ENCODE measurements around the gene PLCH1. TPM values are rescaled to one million over a fixed set of nuclear protein-coding genes. Genes with fewer than 3 reads are reported as not detected.

Gene PLCH1
- total RNA-seq, 1 donor from 2014 or later = 20.9 TPM

DNA sequence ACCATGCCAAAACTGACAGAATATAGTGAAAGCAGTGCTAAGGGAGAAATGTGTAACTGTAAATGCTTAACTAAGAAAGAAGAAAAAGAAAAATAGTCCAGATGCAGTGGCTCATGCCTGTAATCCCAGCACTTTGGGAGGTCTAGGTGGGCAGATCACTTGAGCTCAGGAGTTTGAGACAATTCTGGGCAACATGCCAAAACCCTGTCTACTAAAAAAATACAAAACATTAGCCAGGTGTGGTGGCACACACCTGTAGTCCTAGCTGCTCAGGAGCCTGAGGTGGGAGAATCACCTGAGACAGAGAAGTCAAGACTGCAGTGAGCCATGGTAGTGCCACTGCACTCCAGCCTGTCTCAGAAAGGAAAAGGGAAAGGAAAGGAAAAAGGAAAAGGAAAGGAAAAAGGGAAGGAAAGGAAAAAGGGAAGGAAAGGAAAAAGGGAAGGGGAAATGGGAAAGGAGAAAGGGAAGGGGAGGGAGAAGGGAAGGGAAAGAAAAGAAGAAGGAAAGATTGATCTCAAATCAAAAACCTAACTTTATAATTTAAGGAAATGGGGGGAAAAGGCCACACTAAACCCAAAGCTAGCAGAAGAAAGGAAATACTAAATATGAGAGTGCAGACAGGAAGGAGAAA is 40.9 kb upstream of the PLCH1 start:
- Mint-ChIP-seq H3K27ac (ENCODE audit: unreplicated experiment) (peak overlapping the region; percentile 61), H3K9me3 (ENCODE audit: unreplicated experiment) (no peaks in the 10 kb centered on the region), H3K4me1 (ENCODE audit: unreplicated experiment) (no peaks in the 10 kb centered on the region), H3K27me3 (ENCODE audit: unreplicated experiment) (peaks cover 5% of the 10 kb centered on the region), H3K36me3 (ENCODE audit: low read depth, unreplicated experiment) (peaks cover 13% of the 10 kb centered on the region), H3K4me3 (ENCODE audit: unreplicated experiment) (no peak overlapping the region)
- TF ChIP-seq, protein P1, sequence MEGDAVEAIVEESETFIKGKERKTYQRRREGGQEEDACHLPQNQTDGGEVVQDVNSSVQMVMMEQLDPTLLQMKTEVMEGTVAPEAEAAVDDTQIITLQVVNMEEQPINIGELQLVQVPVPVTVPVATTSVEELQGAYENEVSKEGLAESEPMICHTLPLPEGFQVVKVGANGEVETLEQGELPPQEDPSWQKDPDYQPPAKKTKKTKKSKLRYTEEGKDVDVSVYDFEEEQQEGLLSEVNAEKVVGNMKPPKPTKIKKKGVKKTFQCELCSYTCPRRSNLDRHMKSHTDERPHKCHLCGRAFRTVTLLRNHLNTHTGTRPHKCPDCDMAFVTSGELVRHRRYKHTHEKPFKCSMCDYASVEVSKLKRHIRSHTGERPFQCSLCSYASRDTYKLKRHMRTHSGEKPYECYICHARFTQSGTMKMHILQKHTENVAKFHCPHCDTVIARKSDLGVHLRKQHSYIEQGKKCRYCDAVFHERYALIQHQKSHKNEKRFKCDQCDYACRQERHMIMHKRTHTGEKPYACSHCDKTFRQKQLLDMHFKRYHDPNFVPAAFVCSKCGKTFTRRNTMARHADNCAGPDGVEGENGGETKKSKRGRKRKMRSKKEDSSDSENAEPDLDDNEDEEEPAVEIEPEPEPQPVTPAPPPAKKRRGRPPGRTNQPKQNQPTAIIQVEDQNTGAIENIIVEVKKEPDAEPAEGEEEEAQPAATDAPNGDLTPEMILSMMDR (IDR thresholded peaks at IDR 0.05; ENCODE audit: unreplicated experiment) = no peak
- no peak for DNase-seq (ENCODE audit: low spot score)

DNA sequence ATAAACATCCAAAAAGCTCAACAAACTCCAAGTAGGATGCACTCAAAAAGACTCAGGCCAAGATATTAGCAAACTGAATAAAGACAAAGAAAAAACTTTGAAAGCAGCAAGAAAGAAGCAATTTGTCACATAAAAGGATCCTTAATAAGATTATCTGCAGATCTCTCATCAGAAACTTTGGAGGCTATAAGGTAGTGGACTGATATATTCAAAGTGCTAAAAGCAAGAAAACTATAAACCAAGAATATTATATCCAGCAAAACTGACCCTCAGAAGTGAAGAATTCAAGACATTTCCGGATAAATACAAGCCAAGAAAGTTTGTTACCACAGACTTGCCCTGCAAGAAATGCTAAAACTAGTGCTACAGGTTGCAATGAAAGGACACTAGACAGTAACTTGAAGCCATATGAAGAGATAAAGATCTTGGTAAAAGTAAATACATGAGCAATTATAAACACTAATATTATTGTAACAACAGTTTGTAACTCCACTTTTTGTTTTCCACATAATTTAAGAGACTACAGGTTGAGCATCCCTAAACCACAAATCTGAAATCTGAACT is 37.6 kb upstream of the PLCH1 start:
- H3K4me1 Mint-ChIP-seq (ENCODE audit: unreplicated experiment) = no peaks in the 10 kb centered on the region

DNA sequence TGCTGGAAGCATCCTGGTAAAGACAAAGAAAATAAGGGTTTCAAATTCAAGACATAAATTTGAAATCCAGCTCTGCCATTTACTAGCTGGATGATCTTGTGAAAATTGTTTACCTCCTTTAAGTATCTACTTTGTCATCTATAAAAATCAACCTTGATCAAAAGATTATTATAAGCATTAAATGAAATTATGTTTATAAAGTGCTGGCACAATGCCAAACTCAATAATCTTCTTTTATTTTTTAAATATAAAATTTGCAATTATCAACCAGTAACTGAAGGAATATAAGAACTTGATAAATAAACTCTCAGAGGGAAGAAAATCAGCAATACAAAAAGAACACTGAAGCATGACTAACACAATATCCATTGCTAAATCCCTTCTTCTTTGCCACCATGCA is 35.4 kb upstream of the PLCH1 start:
- Mint-ChIP-seq H3K4me3 (ENCODE audit: unreplicated experiment) (no peak overlapping the region), H3K36me3 (ENCODE audit: low read depth, unreplicated experiment) (peaks cover 6% of the 10 kb centered on the region), H3K4me1 (ENCODE audit: unreplicated experiment) (no peaks in the 10 kb centered on the region), H3K27ac (ENCODE audit: unreplicated experiment) (no peak overlapping the region), H3K9me3 (ENCODE audit: unreplicated experiment) (no peaks in the 10 kb centered on the region), H3K27me3 (ENCODE audit: unreplicated experiment) (no peaks in the 10 kb centered on the region)
- DNase-seq (ENCODE audit: low spot score) = no peak
- TF ChIP-seq, protein P1 (IDR thresholded peaks at IDR 0.05; ENCODE audit: unreplicated experiment) = no peak

More for the DNA sequence above, 37.6 kb upstream of the PLCH1 start:
- Mint-ChIP-seq H3K9me3 (ENCODE audit: unreplicated experiment) (no peaks in the 10 kb centered on the region), H3K4me3 (ENCODE audit: unreplicated experiment) (no peak overlapping the region), H3K27me3 (ENCODE audit: unreplicated experiment) (no peaks in the 10 kb centered on the region), H3K27ac (ENCODE audit: unreplicated experiment) (no peak overlapping the region), H3K36me3 (ENCODE audit: low read depth, unreplicated experiment) (peaks cover 9% of the 10 kb centered on the region)
- TF ChIP-seq, protein P1 (IDR thresholded peaks at IDR 0.05; ENCODE audit: unreplicated experiment) = no peak
- DNase-seq (ENCODE audit: low spot score) = no peak

DNA sequence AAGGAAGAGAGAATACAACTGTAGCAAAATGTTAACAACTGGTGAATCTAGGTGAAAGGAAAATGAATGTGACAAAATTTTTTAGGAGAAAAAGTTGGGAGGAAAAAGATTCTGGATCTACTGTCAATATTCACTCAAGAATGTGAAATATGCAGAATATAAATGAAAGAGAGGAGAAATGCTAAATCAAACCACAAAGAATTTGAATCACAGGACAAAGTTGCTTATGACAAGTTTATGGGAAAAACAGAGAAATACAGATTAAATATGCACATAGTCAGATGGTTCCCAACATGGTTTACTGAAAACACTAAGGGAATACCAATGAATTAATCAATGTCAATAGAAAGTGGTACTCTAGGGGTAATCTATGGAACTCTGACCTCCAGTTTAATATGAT is 33.6 kb upstream of the PLCH1 start:
- DNase-seq (ENCODE audit: low spot score) = no peak
- Mint-ChIP-seq H3K27ac (ENCODE audit: unreplicated experiment) (no peak overlapping the region), H3K4me1 (ENCODE audit: unreplicated experiment) (no peaks in the 10 kb centered on the region), H3K36me3 (ENCODE audit: low read depth, unreplicated experiment) (peaks cover 6% of the 10 kb centered on the region), H3K4me3 (ENCODE audit: unreplicated experiment) (no peak overlapping the region), H3K9me3 (ENCODE audit: unreplicated experiment) (no peaks in the 10 kb centered on the region), H3K27me3 (ENCODE audit: unreplicated experiment) (no peaks in the 10 kb centered on the region)
- TF ChIP-seq, protein P1 (IDR thresholded peaks at IDR 0.05; ENCODE audit: unreplicated experiment) = no peak

DNA sequence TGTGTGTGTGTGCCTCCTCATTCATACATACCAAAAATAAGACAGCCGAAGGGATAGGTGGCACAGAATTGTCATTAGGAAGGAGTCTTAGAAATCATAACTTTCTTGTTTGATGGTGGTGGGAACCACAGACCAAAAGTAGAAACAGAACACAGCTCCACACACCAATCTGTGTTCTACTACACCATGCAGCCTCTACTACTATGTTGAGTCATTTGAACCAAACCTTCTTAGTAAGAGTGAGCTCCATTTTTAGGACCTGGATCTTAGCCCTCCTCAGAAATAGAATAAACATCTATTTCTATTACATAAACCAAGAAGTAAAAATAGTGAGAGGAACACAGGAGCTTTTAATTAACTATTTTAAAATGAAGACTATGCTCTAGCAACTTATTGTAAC is 27.9 kb upstream of the PLCH1 start:
- no peak for DNase-seq (ENCODE audit: low spot score)
- H3K4me1 Mint-ChIP-seq (ENCODE audit: unreplicated experiment) = no peaks in the 10 kb centered on the region
- H3K27ac Mint-ChIP-seq (ENCODE audit: unreplicated experiment) = no peak overlapping the region
- no peaks in the 10 kb centered on the region for H3K9me3 Mint-ChIP-seq (ENCODE audit: unreplicated experiment)
- peaks cover 9% of the 10 kb centered on the region for H3K36me3 Mint-ChIP-seq (ENCODE audit: low read depth, unreplicated experiment)
- TF ChIP-seq, protein P1 (IDR thresholded peaks at IDR 0.05; ENCODE audit: unreplicated experiment) = no peak
- H3K4me3 Mint-ChIP-seq (ENCODE audit: unreplicated experiment) = no peak overlapping the region
- H3K27me3 Mint-ChIP-seq (ENCODE audit: unreplicated experiment) = peaks cover 3% of the 10 kb centered on the region

Measured in endothelial cell (in vitro differentiated cells).